HepG2 (cell line): ENCODE results near the gene ZNF616. TPM values are rescaled to one million over a fixed set of nuclear protein-coding genes. Genes with fewer than 3 reads are reported as not detected.

Experiments
- ATAC-seq: fragments of 200-7000 bp; cut with Tn5 transposase; 3 replicates; pipeline ENCODE4 v1.9.1; 2020; ENCODE audit warnings: mild to moderate bottlenecking, moderate library complexity
- BruUV-seq: library from RNA; stranded (reverse); fragments of 400-500 nt; replicated peaks from 2 replicates; lab custom pipeline; 2021; lab: Mats Ljungman, UMichigan
- CTCF ChIA-PET: fragments of 300-600 bp; formaldehyde crosslinking; extraction: SDS; loops from one replicate; lab custom pipeline; 2021; ENCODE audit warnings: low total read pairs, inconsistent platforms, low intra/inter-chr PET ratio; lab: Yijun Ruan, JAX
- POLR2A ChIA-PET: fragments of 350-600 bp; sonication (Branson Sonifier 250); formaldehyde crosslinking; loops from one replicate; lab custom pipeline; 2020; ENCODE audit warnings: antibody characterized with exemption, inconsistent platforms; lab: Yijun Ruan, JAX
- DNase-seq: peaks from one replicate; pipeline ENCODE4 v3.0.0-alpha.2; 2015; ENCODE audit warnings: low spot score
- FAIRE-seq: peaks from 3 replicates; lab custom pipeline; 2011; peaks lifted over from hg19 to GRCh38; lab: Jason Lieb, UNC
- H2AFZ ChIP-seq: one replicate; pipeline ENCODE4 v1.6.1; 2011; ENCODE audit warnings: low read length, inconsistent platforms
- H3K27ac ChIP-seq: fragments of 300-600 bp; 3 replicates; pipeline ENCODE4 v1.8.0; 2011; ENCODE audit warnings: mixed run types, mild to moderate bottlenecking, mixed read lengths, low read length, inconsistent platforms; ENCODE audit not compliant: insufficient read depth; ENCODE audit errors: extremely low read length
- H3K27me3 ChIP-seq, 2 experiments: fragments of 200-600 bp in 1 of 2; 2 replicates in 1 of 2; 3 replicates in 1 of 2; pipeline versions ENCODE4 v1.6.0 to v1.8.0; 2011; ENCODE audit warnings: low read length in 2 of 2, mild to moderate bottlenecking in 2 of 2, moderate library complexity in 2 of 2, inconsistent platforms in 1 of 2; ENCODE audit not compliant: insufficient read depth in 2 of 2, control insufficient read depth in 1 of 2
- H3K36me3 ChIP-seq, 2 experiments: fragments of 200-600 bp in 1 of 2; replicated peaks in 1 of 2; 2 replicates in 1 of 2; 3 replicates in 1 of 2; pipeline versions ENCODE4 v1.5.1 to v1.8.0; 2011; ENCODE audit warnings: low read length in 2 of 2, inconsistent platforms in 1 of 2; ENCODE audit not compliant: insufficient read depth in 2 of 2, control insufficient read depth in 1 of 2
- H3K4me1 ChIP-seq: 2 replicates; pipeline ENCODE4 v1.5.1; 2012; ENCODE audit warnings: low read length, inconsistent platforms; ENCODE audit not compliant: insufficient read depth
- H3K4me2 ChIP-seq: 2 replicates; pipeline ENCODE4 v1.6.0; 2011; ENCODE audit warnings: low read depth, low read length, inconsistent platforms
- H3K4me3 ChIP-seq, 3 experiments: fragments of 200-600 bp in 1 of 3; sonication (generic), shearing (Covaris generic) in 1 of 3; replicated peaks in 1 of 3; 2 replicates each; pipeline ENCODE4 v1.5.1; 2011 to 2016; ENCODE audit warnings: low read length in 3 of 3, inconsistent platforms in 2 of 3, low read depth in 2 of 3, mild to moderate bottlenecking in 2 of 3, control low read depth in 1 of 3, mixed read lengths in 1 of 3; ENCODE audit not compliant: insufficient read depth in 1 of 3
- H3K79me2 ChIP-seq: one replicate; pipeline ENCODE4 v1.6.1; 2011; ENCODE audit warnings: low read length, inconsistent platforms; ENCODE audit not compliant: insufficient read depth
- H3K9ac ChIP-seq: 2 replicates; pipeline ENCODE4 v1.6.0; 2011; ENCODE audit warnings: mild to moderate bottlenecking, low read depth, low read length, inconsistent platforms; ENCODE audit not compliant: insufficient read depth
- H3K9me3 ChIP-seq: 2 replicates; pipeline ENCODE4 v1.5.1; 2012; ENCODE audit warnings: mild to moderate bottlenecking, low read length
- H4K20me1 ChIP-seq: 2 replicates; pipeline ENCODE4 v1.6.0; 2011; ENCODE audit warnings: inconsistent platforms, mild to moderate bottlenecking, low read length, moderate library complexity; ENCODE audit not compliant: insufficient read depth
- ATRX ChIP-seq: sonication (generic); formaldehyde crosslinking; IDR thresholded peaks from 2 replicates; pipeline ENCODE4 v1.4.0; 2020; ENCODE audit warnings: missing genetic modification reagents, borderline replicate concordance
- BCL6 ChIP-seq: IDR thresholded peaks from 2 replicates; pipeline ENCODE4 v1.6.1; 2016; ENCODE audit warnings: missing genetic modification reagents, missing compliant biosample characterization
- GABPA ChIP-seq, 2 experiments: IDR thresholded peaks; 2 replicates each; pipeline ENCODE4 v1.6.1; 2011 to 2016; ENCODE audit warnings: low read depth in 2 of 2, low read length in 1 of 2, missing biosample characterization in 1 of 2, missing genetic modification characterization in 1 of 2
- GABPB1 ChIP-seq: IDR thresholded peaks from 2 replicates; pipeline ENCODE4 v1.6.1; 2016; ENCODE audit warnings: mild to moderate bottlenecking, missing genetic modification reagents, moderate library complexity, missing compliant biosample characterization
- HINFP ChIP-seq: sonication (generic); formaldehyde crosslinking; IDR thresholded peaks from 2 replicates; pipeline ENCODE4 v1.4.0; 2020; ENCODE audit warnings: low read depth, mild to moderate bottlenecking, missing genetic modification reagents
- ONECUT2 ChIP-seq: sonication (generic); formaldehyde crosslinking; IDR thresholded peaks from 2 replicates; pipeline ENCODE4 v1.4.0; 2020; ENCODE audit warnings: missing genetic modification reagents
- POLR2AphosphoS5 ChIP-seq: IDR thresholded peaks from 2 replicates; pipeline ENCODE4 v1.6.1; 2012; ENCODE audit warnings: low read depth, low read length
- PRDM4 ChIP-seq: sonication (generic); formaldehyde crosslinking; IDR thresholded peaks from 2 replicates; pipeline ENCODE4 v1.9.0; 2021; ENCODE audit warnings: missing genetic modification reagents, borderline replicate concordance
- RBM39 ChIP-seq: fragments of 200-400 bp; formaldehyde crosslinking; IDR thresholded peaks from one replicate; pipeline ENCODE4 v1.6.1; 2018; ENCODE audit warnings: antibody characterized with exemption, mild to moderate bottlenecking, low read depth, low read length; ENCODE audit not compliant: poor library complexity, severe bottlenecking
- SIN3B ChIP-seq: fragments of 150-350 bp; IDR thresholded peaks from 2 replicates; pipeline ENCODE4 v1.6.1; 2014; ENCODE audit warnings: low read length
- SP2 ChIP-seq: sonication (generic); formaldehyde crosslinking; IDR thresholded peaks from 2 replicates; pipeline ENCODE4 v1.5.1; 2020; ENCODE audit warnings: mild to moderate bottlenecking, missing genetic modification reagents
- SRSF9 ChIP-seq: fragments of 200-400 bp; formaldehyde crosslinking; IDR thresholded peaks from 2 replicates; pipeline ENCODE4 v1.6.1; 2018; ENCODE audit warnings: borderline replicate concordance, mild to moderate bottlenecking, low read depth, low read length; ENCODE audit not compliant: insufficient read depth, poor library complexity, severe bottlenecking
- TBX2 ChIP-seq: sonication (generic); formaldehyde crosslinking; IDR thresholded peaks from 2 replicates; pipeline ENCODE4 v1.5.0; 2020; ENCODE audit warnings: missing genetic modification reagents, mild to moderate bottlenecking, borderline replicate concordance
- ZNF7 ChIP-seq: IDR thresholded peaks from 2 replicates; pipeline ENCODE4 v1.6.1; 2016; ENCODE audit warnings: missing biosample characterization, missing genetic modification reagents
- ZNF770 ChIP-seq: sonication (generic); formaldehyde crosslinking; IDR thresholded peaks from 2 replicates; pipeline ENCODE4 v1.5.0; 2020; ENCODE audit warnings: mild to moderate bottlenecking, missing genetic modification reagents
- ZNF772 ChIP-seq: sonication (generic); formaldehyde crosslinking; IDR thresholded peaks from 2 replicates; pipeline ENCODE4 v1.5.0; 2020; ENCODE audit warnings: mild to moderate bottlenecking, missing genetic modification reagents
- ZNF792 ChIP-seq: IDR thresholded peaks from 2 replicates; pipeline ENCODE4 v1.6.1; 2016
- WGBS: methylation state at CpG from one replicate; pipeline ENCODE4 v1.1.6; 2017; ENCODE audit warnings: low lambda C conversion rate; 5-methylcytosine and 5-hydroxymethylcytosine counted together
- in situ Hi-C: cut with HindIII; loops from 2 replicates; pipeline ENCODE4 v1.10.0; 2017; ENCODE audit warnings: low pct_unique_long_range_greater_than_20kb; ENCODE audit not compliant: extremely low pct_ligation_motif_present
- intact Hi-C: fragments of 100-400 bp; cut with micrococcal nuclease; formaldehyde crosslinking; loops from one replicate; pipeline ENCODE4 v1.10.0; 2022; ENCODE audit not compliant: unreplicated experiment
- polyA plus RNA-seq, 8 experiments: library from polyadenylated mRNA; depleted of rRNA in 3 of 8; stranded (reverse) in 7 of 8; unstranded in 1 of 8; fragments of >200 nt; fragmentation: Illumina TruSeq in 4 of 8; extraction: Trizol in 4 of 8; gene quantifications; 2 replicates each; pipeline versions ENCODE4 v1.2.1 to v1.2.3, GENCODE V29; 2011 to 2016; ENCODE audit warnings: low read depth in 4 of 8, missing spikeins in 1 of 8, mixed read lengths in 1 of 8; ENCODE audit not compliant: insufficient read depth in 1 of 8
- total RNA-seq, 5 experiments: library from RNA; depleted of rRNA; stranded (reverse); fragments of >200 nt; fragmentation: Illumina TruSeq; extraction: Trizol; gene quantifications; 2 replicates each; pipeline ENCODE4 v1.2.3, GENCODE V29; 2016; ENCODE audit warnings: low read depth in 1 of 5

The ZNF616 gene
- total and polyA plus RNA-seq, 2 of the 13 experiments (the other 11 are each of a cell fraction or from before 2014, with no cell fraction given): 2.2 to 10.4 TPM

GRCh38 chr19:52171321-52172169 lies 31.8 kb upstream of the ZNF616 start, which contains the start of gene ZNF836:
TSS of gene ZNF836 (minus strand) at chr19:52171621. CDS start at chr19:52168072, 3,549 bp downstream.
- peak within 1 kb of the TSS; percentile 97 for H2AFZ ChIP-seq
- ChIA-PET POLR2A (interaction anchor here (1.9 to 3.1 kb wide), 3 partner anchors 18 to 32 kb away, joined by 4 to 26 read pairs (median 8); partner anchors contain the start of genes PPP2R1A and ZNF616), CTCF (no interaction called here)
- intact Hi-C loops: loop anchor here (1.0 kb wide), 1 partner anchor 18 kb away; no protein-coding TSS in a partner anchor
- WGBS: 9% methylated on average over 33 of the region's 37 CpGs
- peak within 1 kb of the TSS; percentile 77 for H3K4me2 ChIP-seq
- H3K27ac ChIP-seq: peak within 1 kb of the TSS; percentile 52
- H3K9me3 ChIP-seq: no peaks in the 10 kb centered on the region
- H3K4me1 ChIP-seq: peaks cover 20% of the 10 kb centered on the region
- peak; percentile 56 for DNase-seq
- H3K79me2 ChIP-seq: no peaks in the 10 kb centered on the region
- H4K20me1 ChIP-seq: no peaks in the 10 kb centered on the region
- peak; percentile 59 for FAIRE-seq
- peaks cover 0 to 6% of the 10 kb centered on the region in 2 experiments; a peak in 2 of 5 replicates for H3K36me3 ChIP-seq
- H3K9ac ChIP-seq: peak within 1 kb of the TSS; percentile 71
- peak; percentile 93 for ATAC-seq
- in situ Hi-C loops: no loop called here
- peak within 1 kb of the TSS; percentile 61 to 88 (median 83) for H3K4me3 ChIP-seq
- no peaks in the 10 kb centered on the region; a peak in 1 of 5 replicates for H3K27me3 ChIP-seq
- BruUV-seq: TSS peak; percentile 86
- TF ChIP-seq ZNF770: no peak
- no peak for TF ChIP-seq ZNF792 (CRISPR knock-in tag)
- TF ChIP-seq SRSF9: no peak
- no peak for TF ChIP-seq SIN3B
- TF ChIP-seq ATRX (CRISPR knock-in tag): no peak
- TF ChIP-seq GABPB1 (CRISPR knock-in tag): peak; percentile 78
- peak; percentile 62 for TF ChIP-seq GABPA (IDR thresholded peaks at IDR 0.05; ENCODE audit: low read depth, low read length)
- peak; percentile 80 for TF ChIP-seq GABPA (CRISPR knock-in tag; IDR thresholded peaks at IDR 0.05; ENCODE audit: low read depth)
- no peak for TF ChIP-seq ZNF7
- TF ChIP-seq PRDM4: no peak
- TF ChIP-seq BCL6 (CRISPR knock-in tag): no peak
- no peak for TF ChIP-seq HINFP (CRISPR knock-in tag)
- no peak for TF ChIP-seq TBX2 (CRISPR knock-in tag)
- TF ChIP-seq POLR2AphosphoS5: peak; percentile 61; the same call in 1 of the 2 replicates
- peak; percentile 62; the same call in 1 of the 2 replicates for TF ChIP-seq ONECUT2 (CRISPR knock-in tag)
- peak; percentile 37 for TF ChIP-seq RBM39
- no peak for TF ChIP-seq ZNF772 (CRISPR knock-in tag)
- no peak for TF ChIP-seq SP2
